Heart left ventricle (tissue), 16 donors: ENCODE measurements around the gene REXO1. TPM values are rescaled to one million over a fixed set of nuclear protein-coding genes. Genes with fewer than 3 reads are reported as not detected.

ENCODE experiments used
- ATAC-seq, 4 donors: fragments of 200-7000 bp; cut with Tn5 transposase; one replicate each; pipeline ENCODE4 v1.9.1; 2020 to 2022; ENCODE audit warnings: moderate library complexity in 4 of 4, mild to moderate bottlenecking in 3 of 4, moderate number of reproducible peaks in 1 of 4
- DNase-seq, 5 donors: peaks; one replicate each; pipeline ENCODE4 v3.0.0-alpha.2; 2020
- H3K27ac ChIP-seq, 12 donors: fragments of 200-600 bp; sonication (generic) in 4 of 12; one replicate each; pipeline versions ENCODE4 v1.5.0 to v1.8.0; 2016 to 2022; ENCODE audit warnings: mild to moderate bottlenecking in 2 of 12
- H3K27me3 ChIP-seq, 9 donors: fragments of 200-600 bp; sonication (generic) in 2 of 9; one replicate each; pipeline versions ENCODE4 v1.5.1 to v1.8.0; 2016 to 2022; ENCODE audit warnings: mild to moderate bottlenecking in 3 of 9
- H3K36me3 ChIP-seq, 9 donors: fragments of 200-600 bp; sonication (generic) in 2 of 9; one replicate each; pipeline versions ENCODE4 v1.5.0 to v1.8.0; 2018 to 2022; ENCODE audit warnings: mild to moderate bottlenecking in 2 of 9
- H3K4me1 ChIP-seq, 12 donors: fragments of 200-600 bp; sonication (generic) in 4 of 12; one replicate each; pipeline versions ENCODE4 v1.5.0 to v1.8.0; 2016 to 2022; ENCODE audit warnings: mild to moderate bottlenecking in 3 of 12
- H3K4me3 ChIP-seq, 12 donors: fragments of 200-600 bp; sonication (generic) in 4 of 12; one replicate each; pipeline versions ENCODE4 v1.5.0 to v1.8.0; 2017 to 2022; ENCODE audit warnings: mild to moderate bottlenecking in 9 of 12, moderate library complexity in 4 of 12
- H3K9me3 ChIP-seq, 12 donors: fragments of 200-600 bp; sonication (generic) in 4 of 12; one replicate each; pipeline versions ENCODE4 v1.5.0 to v1.8.0; 2016 to 2022; ENCODE audit warnings: mild to moderate bottlenecking in 1 of 12
- POLR2A ChIP-seq, 2 donors: fragments of 450-650 bp; IDR thresholded peaks; one replicate each; pipeline ENCODE4 v1.6.1; 2017; ENCODE audit warnings: antibody characterized with exemption in 2 of 2, mild to moderate bottlenecking in 2 of 2, moderate library complexity in 2 of 2
- WGBS, 4 donors: extraction: QIAGEN DNeasy Blood & Tissue Kit in 2 of 4; methylation state at CpG; one replicate each; pipeline versions ENCODE4 v1.1.5 to v1.1.7; 2013 to 2018; 5-methylcytosine and 5-hydroxymethylcytosine counted together
- intact Hi-C, 10 donors: fragments of 100-400 bp; cut with DNase I; formaldehyde crosslinking; loops; one replicate each; pipeline versions ENCODE4 v1.11.1 to v1.14.2; 2022
- polyA plus RNA-seq, 2 donors: library from polyadenylated mRNA; stranded (reverse); fragments of 200-250 nt; gene quantifications; one replicate each; pipeline ENCODE4 v1.2.3, GENCODE V29; 2013
- total RNA-seq, 9 donors: library from RNA; depleted of rRNA in 2 of 9; stranded (reverse); fragments of >200 nt in 2 of 9; fragmentation: NEBNext Ultra II Directional in 3 of 9; extraction: Animal tissue kit (Norgen Biotek cat#: 25700) in 3 of 9; gene quantifications; one replicate each; pipeline versions ENCODE4 v1.1.0 to v1.2.4, GENCODE V29; 2016 to 2023
- TF ChIP-seq, protein P1 (sequence below), 12 donors: fragments of 200-600 bp; sonication (generic) in 4 of 12; IDR thresholded peaks; one replicate each; pipeline versions ENCODE4 v1.5.0 to v1.8.0; 2018 to 2022; ENCODE audit warnings: antibody characterized with exemption in 12 of 12, mild to moderate bottlenecking in 5 of 12
- donor health status: ischemic (EF 13 %, LVEDD 7.1; RV severe dilation, severe dysfunction).
- donor health status: healthy with polysubstance abuse.
- donor health status: DM: no; HTN: yes; CAD: no.
- donor health status: DM: no; HTN: no; CAD: no.
- donor health status: ischemic (EF 25% LVEDD 6.9; RV normal size, moderate dysfunction).
- donor health status: ischemic (EF 25% LVEDD 5.7; RV mildly dilated, moderate dysfunction).
- donor health status: healthy.
- donor health status: DM: yes; HTN: yes; CAD: no.
- donor health status: ischemic (EF 35%, LVEDD 5.7; RV mildly dilated, moderate dysfunction).
- donor health status: nonischemic (EF 11% LVEDD 7.7; RV severe dilation, severe dysfunction).
- donor health status: DM: yes; HTN: yes; CAD: no.
- donor health status: PGD.
- donor health status: ischemic (EF 29% LVEDD 5.4; RV normal size, mild dysfunction).
- donor health status: nonischemic (EF 23%, LVEDD 6.1; RV moderate dilation, normal function).

Gene REXO1
- total and polyA plus RNA-seq, 11 donors = 13.2 to 22.4 (median 16.4) TPM

- H3K27me3 ChIP-seq = no peaks in the 10 kb centered on the region
- WGBS, 4 donors = 8 to 26% (median 9%) methylated on average over 7 to 52 of the region's 52 CpGs
- H3K27ac ChIP-seq = peak overlapping the region; percentile 66 to 98 (median 90)
- H3K4me1 ChIP-seq = peaks cover 0 to 43% (median 31%) of the 10 kb centered on the region in 12 donors
- peak overlapping the region; percentile 59 to 90 (median 72) for H3K4me3 ChIP-seq
- TF ChIP-seq POLR2A (IDR thresholded peaks at IDR 0.05) = no peak
- TF ChIP-seq, protein P1, sequence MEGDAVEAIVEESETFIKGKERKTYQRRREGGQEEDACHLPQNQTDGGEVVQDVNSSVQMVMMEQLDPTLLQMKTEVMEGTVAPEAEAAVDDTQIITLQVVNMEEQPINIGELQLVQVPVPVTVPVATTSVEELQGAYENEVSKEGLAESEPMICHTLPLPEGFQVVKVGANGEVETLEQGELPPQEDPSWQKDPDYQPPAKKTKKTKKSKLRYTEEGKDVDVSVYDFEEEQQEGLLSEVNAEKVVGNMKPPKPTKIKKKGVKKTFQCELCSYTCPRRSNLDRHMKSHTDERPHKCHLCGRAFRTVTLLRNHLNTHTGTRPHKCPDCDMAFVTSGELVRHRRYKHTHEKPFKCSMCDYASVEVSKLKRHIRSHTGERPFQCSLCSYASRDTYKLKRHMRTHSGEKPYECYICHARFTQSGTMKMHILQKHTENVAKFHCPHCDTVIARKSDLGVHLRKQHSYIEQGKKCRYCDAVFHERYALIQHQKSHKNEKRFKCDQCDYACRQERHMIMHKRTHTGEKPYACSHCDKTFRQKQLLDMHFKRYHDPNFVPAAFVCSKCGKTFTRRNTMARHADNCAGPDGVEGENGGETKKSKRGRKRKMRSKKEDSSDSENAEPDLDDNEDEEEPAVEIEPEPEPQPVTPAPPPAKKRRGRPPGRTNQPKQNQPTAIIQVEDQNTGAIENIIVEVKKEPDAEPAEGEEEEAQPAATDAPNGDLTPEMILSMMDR (IDR thresholded peaks at IDR 0.05) = peak; percentile 79 to 93 (median 85)
- ATAC-seq = peak; percentile 40 to 71 (median 62)
- peak; percentile 77 to 88 (median 82) for DNase-seq
- no peaks in the 10 kb centered on the region for H3K36me3 ChIP-seq
- intact Hi-C loops = loop anchor here in 2 of 10 donors (2.0 to 10.0 kb wide), 2 partner anchors 64 to 200 kb away; no protein-coding TSS in a partner anchor
- H3K9me3 ChIP-seq = no peaks in the 10 kb centered on the region
These were observed 16.3 kb upstream of the REXO1 start for GRCh38 chr19:1864480-1865171.

DNA sequence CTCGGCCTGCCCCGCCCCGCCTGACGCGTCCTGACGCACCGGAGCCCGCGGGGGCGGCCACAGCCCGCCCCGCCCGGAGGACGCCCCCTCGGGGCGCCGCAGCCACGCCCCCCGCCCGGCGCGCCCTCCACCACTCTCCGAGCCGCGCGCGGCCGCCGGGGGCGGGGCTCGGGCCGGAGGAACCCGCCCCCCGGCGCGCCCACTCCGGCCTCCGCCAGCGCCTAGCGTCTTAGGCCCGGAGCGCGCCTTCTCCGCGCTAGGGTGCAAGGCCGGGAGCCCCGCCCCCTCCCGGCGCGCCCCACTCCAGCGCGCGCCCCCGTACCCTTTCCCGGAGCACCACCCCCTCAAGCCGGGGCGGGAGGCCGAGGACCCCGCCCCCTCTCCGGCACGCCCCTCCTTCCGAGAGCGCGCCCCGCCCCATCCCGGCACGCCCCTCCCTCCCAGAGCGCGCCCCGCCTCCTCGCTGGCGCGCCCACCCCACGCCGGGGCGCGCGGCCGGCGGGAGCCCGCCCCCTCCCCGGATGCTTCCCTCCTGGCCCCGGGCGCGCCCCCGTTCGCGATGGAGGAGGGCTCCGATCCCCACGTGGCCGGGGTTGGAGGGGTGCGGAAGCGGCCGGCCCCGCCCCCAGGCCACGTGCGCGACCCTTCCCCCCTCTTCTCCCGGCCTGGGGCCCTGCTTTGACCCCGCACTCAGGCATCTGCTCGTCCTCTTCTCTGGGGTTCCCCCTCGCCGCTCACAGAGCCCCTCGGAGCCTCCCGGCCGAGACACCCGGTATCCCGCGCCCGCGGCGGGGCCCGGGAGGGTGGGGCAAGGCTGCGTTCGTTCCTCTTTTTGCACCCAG lies 15.6 kb upstream of the REXO1 start:
- peaks cover 0 to 50% (median 36%) of the 10 kb centered on the region in 12 donors for H3K4me1 ChIP-seq
- intact Hi-C loops = loop anchor here in 2 of 10 donors (2.0 to 10.0 kb wide), 2 partner anchors 65 to 201 kb away; no protein-coding TSS in a partner anchor

DNA sequence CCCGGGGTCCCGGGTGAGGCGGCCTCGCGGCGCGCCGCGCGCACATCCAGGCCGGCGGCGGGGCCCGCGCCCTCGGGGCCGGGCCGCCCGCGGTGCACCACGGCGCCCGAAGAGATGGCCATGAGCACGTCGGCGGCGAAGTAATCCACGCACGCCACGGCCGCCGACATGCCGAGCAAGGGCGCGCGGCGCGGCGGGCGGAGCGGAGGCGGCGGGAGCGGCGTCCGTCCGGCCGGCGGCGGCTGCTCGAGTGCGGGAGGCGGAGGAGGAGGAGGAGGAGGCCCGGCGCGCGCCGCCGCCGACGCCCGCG lies 15.0 kb upstream of the REXO1 start, which contains the start of gene KLF16:
Gene KLF16 (minus strand): TSS at position 252 of the 310 bp plus-strand sequence. CDS start 82 bp downstream, at position 170.
- TF ChIP-seq POLR2A (IDR thresholded peaks at IDR 0.05) = no peak
- H3K9me3 ChIP-seq = no peaks in the 10 kb centered on the region
- H3K4me1 ChIP-seq = peaks cover 0 to 56% (median 36%) of the 10 kb centered on the region in 12 donors
- DNase-seq (no peak), ATAC-seq (no peak)
- H3K27me3 ChIP-seq = no peaks in the 10 kb centered on the region
- no peaks in the 10 kb centered on the region for H3K36me3 ChIP-seq
- peak within 1 kb of the TSS; percentile 66 to 98 (median 90) for H3K27ac ChIP-seq
- 0 to 1% (median 1%) methylated on average over 20 to 60 of the region's 63 CpGs for WGBS, 4 donors
- peak within 1 kb of the TSS; percentile 59 to 99 (median 82) for H3K4me3 ChIP-seq
- intact Hi-C loops = loop anchor here in 1 of 10 donors (10.0 kb wide), 1 partner anchor 202 kb away; no protein-coding TSS in a partner anchor

More for the DNA sequence above, 15.6 kb upstream of the REXO1 start:
- WGBS, 4 donors = 0 to 1% (median 0%) methylated on average over 14 to 115 of the region's 115 CpGs
- peak overlapping the region; percentile 59 to 99 (median 76) for H3K4me3 ChIP-seq
- ATAC-seq (peak; percentile 66 to 83 (median 82)), DNase-seq (peak; percentile 93 to 96 (median 93))
- H3K9me3 ChIP-seq = no peaks in the 10 kb centered on the region
- TF ChIP-seq, protein P1 (IDR thresholded peaks at IDR 0.05) = no peak
- peak in 1 of 2 donors; percentile 39 for TF ChIP-seq POLR2A (IDR thresholded peaks at IDR 0.05)
- H3K27ac ChIP-seq = peak overlapping the region; percentile 66 to 98 (median 90)
- no peaks in the 10 kb centered on the region for H3K27me3 ChIP-seq
- no peaks in the 10 kb centered on the region for H3K36me3 ChIP-seq

- intact Hi-C loops = loop anchor here in 1 of 10 donors (10.0 kb wide), 1 partner anchor 202 kb away; no protein-coding TSS in a partner anchor
- TF ChIP-seq POLR2A (IDR thresholded peaks at IDR 0.05) = no peak
- TF ChIP-seq, protein P1 (IDR thresholded peaks at IDR 0.05) = no peak
- ATAC-seq (no peak), DNase-seq (peak in 4 of 5 donors; percentile 42 to 74 (median 57))
- H3K4me3 ChIP-seq = peak overlapping the region; percentile 50 to 99 (median 70)
- H3K9me3 ChIP-seq = no peaks in the 10 kb centered on the region
- 0 to 9% (median 2%) methylated on average over 24 to 109 of the region's 109 CpGs for WGBS, 4 donors
- no peaks in the 10 kb centered on the region for H3K27me3 ChIP-seq
- H3K4me1 ChIP-seq = peaks cover under 1 to 62% (median 40%) of the 10 kb centered on the region in 12 donors
- H3K36me3 ChIP-seq = no peaks in the 10 kb centered on the region
- peak overlapping the region in 11 of 12 donors; percentile 57 to 89 (median 79) for H3K27ac ChIP-seq
These were observed 14.4 kb upstream of the REXO1 start for GRCh38 chr19:1862424-1863327.
